Thoracic aorta (tissue), 2 donors: ENCODE measurements around the gene INPP5A. TPM values are rescaled to one million over a fixed set of nuclear protein-coding genes. Genes with fewer than 3 reads are reported as not detected.
"Not testable (repeated sequence)": the region's sequence is repeated elsewhere in the genome, so short reads cannot be mapped to it uniquely, and the experiment has no call there.

ENCODE experiments used
- ATAC-seq: fragments of 150-250 bp; one replicate; pipeline ENCODE4 v1.8.0; 2017; ENCODE audit warnings: low read depth; ENCODE audit not compliant: insufficient number of reproducible peaks, low FRiP score
- DNase-seq: peaks from one replicate; pipeline ENCODE4 v3.0.0-alpha.2; 2020; ENCODE audit warnings: low spot score
- H3K27ac ChIP-seq, 2 donors: fragments of 200-600 bp; sonication (generic); 1 replicate in 1 of 2; 2 replicates in 1 of 2; pipeline ENCODE4 v1.5.1; 2016; ENCODE audit warnings: mild to moderate bottlenecking in 2 of 2, moderate library complexity in 2 of 2
- H3K27me3 ChIP-seq: fragments of 200-600 bp; sonication (generic); replicated peaks from 2 replicates; pipeline ENCODE4 v1.6.0; 2016; ENCODE audit warnings: mild to moderate bottlenecking; ENCODE audit not compliant: insufficient read depth
- H3K36me3 ChIP-seq: fragments of 200-600 bp; sonication (generic); one replicate; pipeline ENCODE4 v1.5.1; 2016
- H3K4me1 ChIP-seq, 2 donors: fragments of 200-600 bp; sonication (generic); 1 replicate in 1 of 2; 2 replicates in 1 of 2; pipeline versions ENCODE4 v1.5.1 to v1.6.0; 2016; ENCODE audit warnings: low read depth in 2 of 2, mild to moderate bottlenecking in 1 of 2; ENCODE audit not compliant: control insufficient read depth in 1 of 2
- H3K4me3 ChIP-seq: fragments of 200-600 bp; sonication (generic); 2 replicates; pipeline ENCODE4 v1.5.1; 2016; ENCODE audit warnings: mild to moderate bottlenecking
- H3K9me3 ChIP-seq: fragments of 200-600 bp; sonication (generic); 2 replicates; pipeline ENCODE4 v1.5.1; 2016
- CTCF ChIP-seq: fragments of 200-600 bp; sonication (generic); IDR thresholded peaks from one replicate; pipeline ENCODE4 v1.5.1; 2019; ENCODE audit warnings: antibody characterized with exemption
- total RNA-seq, 2 donors: library from RNA; depleted of rRNA; stranded (reverse); fragments of >200 nt; gene quantifications; one replicate each; pipeline versions ENCODE4 v1.1.0 to v1.2.3, GENCODE V29; 2016

Gene INPP5A
- total RNA-seq, 2 donors from 2014 or later = 120 to 142 TPM

- DNase-seq (no peak), ATAC-seq (no peak)
These were observed 133.9 kb downstream of the INPP5A start for GRCh38 chr10:132671228-132672154.

GRCh38 chr10:132673746-132674145 is 136.2 kb downstream of the INPP5A start:
- not testable (repeated sequence) for H3K9me3 ChIP-seq, ATAC-seq, H3K27me3 ChIP-seq

More at GRCh38 chr10:132671228-132672154, 133.9 kb downstream of the INPP5A start:
- no peak for TF ChIP-seq CTCF
- H3K36me3 ChIP-seq = peaks cover 4% of the 10 kb centered on the region
- H3K27me3 ChIP-seq = no peaks in the 10 kb centered on the region
- no peaks in the 10 kb centered on the region for H3K9me3 ChIP-seq
- H3K4me3 ChIP-seq = no peak overlapping the region
- H3K4me1 ChIP-seq = no peaks in the 10 kb centered on the region
- no peak overlapping the region for H3K27ac ChIP-seq

GRCh38 chr10:132674311-132674710 is 136.7 kb downstream of the INPP5A start:
- no peak for TF ChIP-seq CTCF
- DNase-seq (no peak), ATAC-seq (no peak)
- Histone ChIP-seq H3K36me3 (peaks cover 4% of the 10 kb centered on the region), H3K9me3 (no peaks in the 10 kb centered on the region), H3K27ac (no peak overlapping the region), H3K27me3 (no peaks in the 10 kb centered on the region), H3K4me1 (peaks cover 0 to 11% of the 10 kb centered on the region in 2 donors), H3K4me3 (no peak overlapping the region)

More at GRCh38 chr10:132673746-132674145, 136.2 kb downstream of the INPP5A start:
- not testable (repeated sequence) for H3K27ac ChIP-seq, H3K4me1 ChIP-seq, H3K36me3 ChIP-seq, H3K4me3 ChIP-seq, DNase-seq

- Histone ChIP-seq H3K4me1 (peaks cover 0 to 20% of the 10 kb centered on the region in 2 donors), H3K36me3 (peaks cover 4% of the 10 kb centered on the region), H3K9me3 (no peaks in the 10 kb centered on the region), H3K4me3 (no peak overlapping the region), H3K27ac (no peak overlapping the region), H3K27me3 (no peaks in the 10 kb centered on the region)
- DNase-seq (no peak), ATAC-seq (no peak)
- TF ChIP-seq CTCF = no peak
These were observed 137.6 kb downstream of the INPP5A start for GRCh38 chr10:132675031-132675740.

- no peaks in the 10 kb centered on the region for H3K27me3 ChIP-seq
- DNase-seq (no peak), ATAC-seq (no peak)
- no peak overlapping the region for H3K27ac ChIP-seq
- no peak for TF ChIP-seq CTCF
- peaks cover 4% of the 10 kb centered on the region for H3K36me3 ChIP-seq
- no peaks in the 10 kb centered on the region for H3K9me3 ChIP-seq
- H3K4me3 ChIP-seq = no peak overlapping the region
- peaks cover 0 to 21% of the 10 kb centered on the region in 2 donors for H3K4me1 ChIP-seq
These were observed 138.8 kb downstream of the INPP5A start for GRCh38 chr10:132676193-132676891.
